Measurements from ENCODE around the gene SCD5.

SCD5 gene

DNA sequence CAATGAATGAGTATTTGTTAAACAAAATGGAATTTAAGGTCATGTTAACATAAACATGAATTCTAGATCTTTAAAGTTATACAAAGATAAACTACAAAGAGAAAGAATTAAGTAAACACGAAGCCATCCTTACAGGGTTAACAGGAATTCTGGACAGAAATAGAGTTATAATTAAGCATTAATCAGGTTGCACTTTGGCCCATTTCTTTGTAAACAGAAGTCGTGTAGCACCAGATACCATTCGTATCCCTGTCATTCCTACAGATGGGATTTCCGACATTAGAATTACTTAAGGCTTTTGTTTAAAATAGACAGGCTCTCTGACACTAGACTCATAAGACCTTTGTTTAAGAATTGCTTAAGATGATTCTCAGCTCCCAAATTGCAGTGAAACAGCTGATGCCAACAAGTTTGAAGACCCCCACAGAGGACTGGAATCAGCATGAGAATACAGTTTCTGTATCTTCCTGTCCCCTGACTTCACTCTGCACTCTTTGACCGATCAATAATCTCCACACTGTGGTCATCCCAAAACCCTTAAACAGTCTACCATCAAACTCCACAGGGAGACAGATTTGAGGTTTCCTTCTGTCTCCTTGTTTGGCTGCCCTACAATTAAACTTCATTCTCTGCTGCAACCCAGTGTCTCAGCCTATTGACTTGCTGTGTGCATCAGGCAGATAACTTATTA, 214.6 kb downstream of the SCD5 start:
- no peak for DNase-seq

DNA sequence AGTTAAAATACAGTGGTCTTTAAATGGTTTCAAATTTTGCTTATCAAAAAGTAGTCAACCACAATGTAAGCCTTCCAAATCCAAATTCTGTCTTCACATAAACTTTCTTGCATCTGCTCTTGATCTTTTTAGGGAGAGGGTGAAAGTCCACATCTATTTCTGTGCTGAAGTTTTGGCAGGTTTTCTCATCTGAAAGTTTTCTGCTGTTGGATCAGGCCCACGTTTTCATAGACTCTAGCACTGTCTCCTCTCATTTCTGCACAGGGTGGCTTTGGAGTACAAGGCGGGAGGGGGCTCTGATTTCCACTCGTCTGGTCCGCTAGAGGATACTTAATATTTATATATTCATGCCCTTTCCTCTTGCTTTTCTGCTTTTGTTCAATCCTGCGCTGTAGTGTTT, 218.7 kb downstream of the SCD5 start:
- DNase-seq: no peak
